Measurements from ENCODE around the gene SLC37A3. TPM values are rescaled to one million over a fixed set of nuclear protein-coding genes. Genes with fewer than 3 reads are reported as not detected.

Gene SLC37A3
- total RNA-seq, 5 donors from 2014 or later (not counting 1 experiment from before 2014, with no cell fraction given) = 23.2 to 50.5 (median 38.1) TPM

DNA sequence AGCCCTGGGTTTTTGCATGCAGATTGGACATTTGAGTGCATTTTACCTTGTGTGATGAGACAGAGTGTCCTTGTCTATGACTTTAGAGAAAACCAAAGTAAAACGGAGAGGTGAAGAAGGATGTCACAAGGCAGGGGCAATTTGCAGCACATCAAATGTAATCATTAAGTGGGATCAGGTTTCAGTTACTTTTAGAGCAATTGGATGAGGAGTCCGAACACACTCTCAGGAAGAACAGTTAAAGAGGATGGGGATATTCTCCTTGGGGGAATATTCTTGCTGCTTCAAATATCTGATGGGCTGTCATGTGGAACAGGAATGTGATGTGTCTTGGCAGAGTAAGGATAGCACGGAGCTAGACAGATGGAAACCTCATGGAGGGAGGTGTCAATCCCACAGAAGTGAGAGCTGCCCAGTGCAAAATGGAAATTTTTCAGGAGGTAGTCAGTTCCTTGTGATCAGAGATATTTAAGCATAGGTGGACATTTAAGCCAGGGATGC is 6.3 kb upstream of the SLC37A3 start:
- H3K9me3 Mint-ChIP-seq = no peaks in the 10 kb centered on the region
- no peaks in the 10 kb centered on the region for H3K27me3 Mint-ChIP-seq
- peaks cover 27 to 29% (median 28%) of the 10 kb centered on the region in 3 donors for H3K4me1 Mint-ChIP-seq
- Histone ChIP-seq H3K4me3 (ENCODE audit: control insufficient read depth in 1 of 2, extremely low read depth in 1 of 2, low read length in 1 of 2) (peak overlapping the region; percentile 77 to 97), H3K27ac (ENCODE audit: low read length) (peak overlapping the region; percentile 76), H3K9me3 (no peaks in the 10 kb centered on the region), H3K4me1 (ENCODE audit: control insufficient read depth in 1 of 2, extremely low read depth in 1 of 2, insufficient read depth in 2 of 2, low read length in 2 of 2) (peaks cover 5 to 17% of the 10 kb centered on the region in 2 experiments), H3K27me3 (replicated peaks in 1 of 2; ENCODE audit: control insufficient read depth in 2 of 2, extremely low read depth in 1 of 2, insufficient read depth in 2 of 2, low read length in 1 of 2) (no peaks in the 10 kb centered on the region), H3K36me3 (ENCODE audit: control insufficient read depth in 2 of 2, extremely low read depth in 1 of 2, insufficient read depth in 1 of 2, low read length in 1 of 2) (peaks cover 3 to 7% of the 10 kb centered on the region in 2 donors)
- ATAC-seq (replicated peaks in 1 of 4) (no peak), DNase-seq (no peak)
- peaks cover 13% of the 10 kb centered on the region for H3K36me3 Mint-ChIP-seq
- peak overlapping the region; percentile 98 for H3K27ac Mint-ChIP-seq
- CTCF ChIA-PET = no interaction called here
- peak overlapping the region; percentile 93 to 100 (median 96) for H3K4me3 Mint-ChIP-seq
- 66% methylated on average over 3 of the region's 3 CpGs for WGBS (ENCODE audit: insufficient coverage)
- POLR2A ChIA-PET = no interaction called here

DNA sequence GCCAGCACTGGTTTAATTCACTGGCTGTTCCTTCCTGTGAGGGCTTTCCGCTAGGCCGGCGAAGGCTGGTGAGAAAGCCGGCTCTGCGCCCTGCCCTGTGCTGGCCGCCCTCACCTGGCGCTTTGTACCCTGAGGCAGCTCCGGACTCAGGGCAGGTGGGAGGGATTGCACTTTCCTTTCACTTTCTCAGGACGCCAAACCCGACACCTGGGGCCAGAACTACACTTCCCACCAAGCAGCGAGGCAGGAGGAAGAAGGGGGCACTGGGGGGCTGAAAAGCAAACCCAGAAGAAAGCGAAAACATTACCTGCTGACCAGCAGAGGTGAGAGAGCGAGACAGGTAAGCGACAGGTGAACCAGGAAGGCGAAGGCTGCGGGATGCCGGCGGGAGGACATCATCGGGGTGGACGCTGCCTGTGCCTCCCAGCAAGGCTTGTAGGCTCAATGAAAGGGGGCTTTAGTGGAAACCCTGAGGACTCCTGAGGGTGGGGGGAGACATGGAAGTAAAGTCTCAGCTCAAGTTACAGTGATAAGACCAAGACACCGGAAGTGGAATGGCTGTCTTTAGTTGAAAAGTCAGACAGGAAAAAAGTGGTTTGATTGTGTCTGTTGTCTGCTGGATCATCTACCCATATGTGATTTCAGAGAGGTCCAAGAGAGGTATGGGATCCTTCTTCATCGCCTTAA is 5.7 kb upstream of the SLC37A3 start, which contains the start of gene RAB19:
RAB19 (plus strand) TSS at position 181 of the 687 bp plus-strand sequence. CDS start 3,589 bp downstream, outside the sequence.
- no peaks in the 10 kb centered on the region for H3K27me3 Mint-ChIP-seq
- H3K27ac Mint-ChIP-seq = peak within 1 kb of the TSS; percentile 98
- ChIA-PET CTCF (interaction anchor here in 1 of 2 donors (0.9 kb wide), 1 partner anchor 73 kb away, joined by 3 read pairs; no protein-coding TSS in a partner anchor), POLR2A (no interaction called here)
- Histone ChIP-seq H3K27me3 (replicated peaks in 1 of 2; ENCODE audit: control insufficient read depth in 2 of 2, extremely low read depth in 1 of 2, insufficient read depth in 2 of 2, low read length in 1 of 2) (no peaks in the 10 kb centered on the region), H3K36me3 (ENCODE audit: control insufficient read depth in 2 of 2, extremely low read depth in 1 of 2, insufficient read depth in 1 of 2, low read length in 1 of 2) (peaks cover 3 to 7% of the 10 kb centered on the region in 2 donors), H3K9me3 (no peaks in the 10 kb centered on the region), H3K4me3 (ENCODE audit: control insufficient read depth in 1 of 2, extremely low read depth in 1 of 2, low read length in 1 of 2) (peak within 1 kb of the TSS; percentile 77 to 97), H3K27ac (ENCODE audit: low read length) (peak within 1 kb of the TSS; percentile 76), H3K4me1 (ENCODE audit: control insufficient read depth in 1 of 2, extremely low read depth in 1 of 2, insufficient read depth in 2 of 2, low read length in 2 of 2) (peaks cover 5 to 17% of the 10 kb centered on the region in 2 experiments)
- H3K9me3 Mint-ChIP-seq = no peaks in the 10 kb centered on the region
- H3K36me3 Mint-ChIP-seq = peaks cover 13% of the 10 kb centered on the region
- H3K4me3 Mint-ChIP-seq = peak within 1 kb of the TSS; percentile 93 to 100 (median 96)
- H3K4me1 Mint-ChIP-seq = peaks cover 27 to 29% (median 28%) of the 10 kb centered on the region in 3 donors
- 2% methylated on average over 12 of the region's 22 CpGs for whole genome bisulfite sequencing (ENCODE audit: insufficient coverage)
- peak; percentile 85 to 93 (median 90) for ATAC-seq (replicated peaks in 1 of 4)
- peak; percentile 13 to 71 (median 39) for DNase-seq

DNA sequence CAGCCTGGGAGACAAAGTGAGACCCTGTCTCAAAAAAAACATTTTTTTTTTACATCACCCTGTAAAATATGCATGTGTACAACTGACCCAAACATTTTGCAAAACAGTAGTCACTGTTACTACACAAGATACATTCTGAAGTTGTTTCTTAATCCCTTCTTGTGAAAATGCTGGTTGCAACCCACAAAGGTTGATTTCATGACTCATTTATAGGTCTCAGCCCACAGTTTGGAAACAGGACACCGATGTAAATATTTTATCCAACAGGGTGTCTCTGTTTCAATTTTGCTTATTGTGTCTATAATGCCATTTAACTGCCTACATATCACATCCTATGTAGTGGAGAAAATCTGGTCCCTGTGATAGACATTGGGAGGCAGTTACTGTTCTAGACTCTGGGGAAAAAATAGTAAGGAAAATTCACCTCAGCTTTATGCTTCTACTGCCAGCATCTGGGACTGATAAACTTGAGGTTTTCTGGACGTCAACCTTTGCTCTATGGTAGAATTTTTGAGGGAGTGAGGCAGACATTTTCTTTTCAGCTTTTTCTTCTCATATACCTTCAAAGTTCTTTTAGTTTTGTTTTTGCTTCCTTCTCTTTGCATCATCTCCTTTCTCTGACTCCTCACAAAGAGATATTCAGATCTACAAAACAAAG is 4.0 kb upstream of the SLC37A3 start:
- no peak for ATAC-seq (replicated peaks in 1 of 4)
- Histone ChIP-seq H3K36me3 (ENCODE audit: control insufficient read depth in 2 of 2, extremely low read depth in 1 of 2, insufficient read depth in 1 of 2, low read length in 1 of 2) (peaks cover 0 to 4% of the 10 kb centered on the region in 2 donors), H3K27me3 (replicated peaks in 1 of 2; ENCODE audit: control insufficient read depth in 2 of 2, extremely low read depth in 1 of 2, insufficient read depth in 2 of 2, low read length in 1 of 2) (no peaks in the 10 kb centered on the region), H3K27ac (ENCODE audit: low read length) (no peak overlapping the region), H3K4me1 (ENCODE audit: control insufficient read depth in 1 of 2, extremely low read depth in 1 of 2, insufficient read depth in 2 of 2, low read length in 2 of 2) (peaks cover 7 to 28% of the 10 kb centered on the region in 2 experiments), H3K4me3 (ENCODE audit: control insufficient read depth in 1 of 2, extremely low read depth in 1 of 2, low read length in 1 of 2) (no peak overlapping the region), H3K9me3 (no peaks in the 10 kb centered on the region)
- ChIA-PET POLR2A (interaction anchor here in 1 of 2 donors (0.6 kb wide), 2 partner anchors 666 to 1327 kb away, joined by 3 read pairs; no protein-coding TSS in a partner anchor), CTCF (no interaction called here)
- peak overlapping the region; percentile 59 to 87 for H3K27ac Mint-ChIP-seq
- DNase-seq = no peak
- no peaks in the 10 kb centered on the region for H3K27me3 Mint-ChIP-seq
- H3K4me3 Mint-ChIP-seq = peak overlapping the region; percentile 42 to 100 (median 57)
- H3K4me1 Mint-ChIP-seq = peaks cover 34 to 37% (median 35%) of the 10 kb centered on the region in 3 donors
- WGBS (ENCODE audit: insufficient coverage) = no CpG with 5 or more reads among the region's 2 CpGs
- peaks cover 3% of the 10 kb centered on the region for H3K36me3 Mint-ChIP-seq
- H3K9me3 Mint-ChIP-seq = no peaks in the 10 kb centered on the region

DNA sequence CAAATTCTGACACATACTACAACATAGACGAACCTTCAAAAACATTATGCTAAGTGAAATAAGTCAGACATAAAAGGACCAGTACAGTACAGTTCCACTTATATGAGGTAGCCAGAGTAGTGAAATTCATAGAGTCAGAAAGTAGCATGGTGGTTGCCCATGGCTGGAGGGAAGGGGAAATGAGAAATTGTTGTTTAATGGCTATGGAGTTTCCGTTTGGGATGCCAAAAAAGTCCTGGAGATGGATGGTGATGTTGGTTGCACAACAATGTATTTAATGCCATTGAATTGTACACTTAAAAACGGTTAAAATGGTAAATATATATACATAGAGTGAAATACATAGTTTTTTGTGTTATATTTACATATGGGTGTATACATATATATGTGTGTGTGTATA is 2.1 kb upstream of the SLC37A3 start:
- Mint-ChIP-seq H3K4me3 (no peak overlapping the region), H3K36me3 (no peaks in the 10 kb centered on the region), H3K27me3 (no peaks in the 10 kb centered on the region), H3K27ac (no peak overlapping the region), H3K9me3 (no peaks in the 10 kb centered on the region), H3K4me1 (peaks cover 44 to 45% (median 44%) of the 10 kb centered on the region in 3 donors)
- POLR2A ChIA-PET = no interaction called here
- Histone ChIP-seq H3K9me3 (no peaks in the 10 kb centered on the region), H3K4me3 (ENCODE audit: control insufficient read depth in 1 of 2, extremely low read depth in 1 of 2, low read length in 1 of 2) (no peak overlapping the region), H3K4me1 (ENCODE audit: control insufficient read depth in 1 of 2, extremely low read depth in 1 of 2, insufficient read depth in 2 of 2, low read length in 2 of 2) (peaks cover 7 to 35% of the 10 kb centered on the region in 2 experiments), H3K27me3 (replicated peaks in 1 of 2; ENCODE audit: control insufficient read depth in 2 of 2, extremely low read depth in 1 of 2, insufficient read depth in 2 of 2, low read length in 1 of 2) (no peaks in the 10 kb centered on the region), H3K36me3 (ENCODE audit: control insufficient read depth in 2 of 2, extremely low read depth in 1 of 2, insufficient read depth in 1 of 2, low read length in 1 of 2) (no peaks in the 10 kb centered on the region), H3K27ac (ENCODE audit: low read length) (no peak overlapping the region)
- CTCF ChIA-PET = no interaction called here
- DNase-seq = no peak
- ATAC-seq (replicated peaks in 1 of 4) = no peak
- no CpG with 5 or more reads among the region's 3 CpGs for WGBS (ENCODE audit: insufficient coverage)

DNA sequence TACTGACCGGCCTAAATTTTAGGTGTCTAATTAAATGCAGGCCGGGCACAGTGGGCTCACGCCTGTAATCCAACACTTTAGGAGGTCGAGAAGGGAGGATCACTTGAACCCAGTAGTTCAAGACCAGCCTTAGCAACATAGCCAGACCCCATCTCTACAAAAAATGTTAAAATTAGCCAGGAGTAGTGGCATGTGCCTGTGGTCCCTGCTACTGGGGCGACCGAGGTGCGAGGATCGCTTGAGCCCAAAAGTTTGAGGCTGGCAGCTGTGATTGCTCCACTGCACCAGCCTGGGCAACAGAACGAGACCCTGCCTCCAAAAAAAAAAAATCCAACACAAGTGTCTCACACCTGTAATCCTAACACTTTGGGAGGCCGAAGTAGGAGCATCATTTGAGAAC is 491 bp upstream of the SLC37A3 start:
- no peaks in the 10 kb centered on the region for H3K9me3 Mint-ChIP-seq
- 72% methylated on average over 9 of the region's 10 CpGs for WGBS (ENCODE audit: insufficient coverage)
- H3K27me3 ChIP-seq (replicated peaks in 1 of 2; ENCODE audit: control insufficient read depth in 2 of 2, extremely low read depth in 1 of 2, insufficient read depth in 2 of 2, low read length in 1 of 2) = no peaks in the 10 kb centered on the region
- peaks cover 2 to 29% of the 10 kb centered on the region in 2 experiments for H3K4me1 ChIP-seq (ENCODE audit: control insufficient read depth in 1 of 2, extremely low read depth in 1 of 2, insufficient read depth in 2 of 2, low read length in 2 of 2)
- H3K9me3 ChIP-seq = no peaks in the 10 kb centered on the region
- no peaks in the 10 kb centered on the region for H3K36me3 ChIP-seq (ENCODE audit: control insufficient read depth in 2 of 2, extremely low read depth in 1 of 2, insufficient read depth in 1 of 2, low read length in 1 of 2)
- H3K27me3 Mint-ChIP-seq = no peaks in the 10 kb centered on the region
- ChIA-PET CTCF (interaction anchor here (0.6 kb wide), 2 partner anchors 396 to 616 kb away, joined by 5 to 10 read pairs; no protein-coding TSS in a partner anchor), POLR2A (no interaction called here)
- no peak overlapping the region for H3K27ac ChIP-seq (ENCODE audit: low read length)
- H3K4me3 ChIP-seq (ENCODE audit: control insufficient read depth in 1 of 2, extremely low read depth in 1 of 2, low read length in 1 of 2) = peak overlapping the region; percentile 71 to 82
- no peak for ATAC-seq (replicated peaks in 1 of 4)
- H3K27ac Mint-ChIP-seq = peak overlapping the region in 1 of 2 donors; percentile 84
- peak overlapping the region; percentile 86 to 95 (median 93) for H3K4me3 Mint-ChIP-seq
- H3K36me3 Mint-ChIP-seq = no peaks in the 10 kb centered on the region
- H3K4me1 Mint-ChIP-seq = peaks cover 32 to 33% (median 33%) of the 10 kb centered on the region in 3 donors
- DNase-seq = no peak

DNA sequence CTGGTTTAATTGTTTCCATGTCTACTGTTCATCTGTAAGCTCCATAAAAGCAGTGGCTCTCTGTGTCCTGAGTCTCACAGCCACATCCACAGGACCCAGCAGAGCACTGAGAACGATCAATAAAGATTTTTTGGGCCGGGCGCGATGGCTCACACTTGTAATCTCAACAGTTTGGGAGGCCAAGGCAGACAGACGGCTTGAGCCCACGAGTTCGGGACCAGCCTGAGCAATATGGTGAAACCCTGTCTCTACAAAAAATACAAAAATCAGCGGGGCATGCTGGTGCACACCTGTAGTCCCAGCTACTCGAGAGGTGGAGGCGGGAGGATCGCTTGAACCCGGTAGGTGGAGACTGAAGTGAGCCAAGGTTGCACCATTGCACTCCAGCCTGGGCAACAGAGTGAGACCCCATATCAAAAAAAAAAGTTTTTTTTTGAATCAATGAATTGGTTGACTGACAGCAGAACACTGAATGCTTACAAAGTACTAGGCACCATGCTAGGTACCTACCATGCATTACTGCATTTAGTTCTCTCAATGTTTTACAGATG is 4.5 kb downstream of the SLC37A3 start:
- H3K4me1 Mint-ChIP-seq = peaks cover 16% of the 10 kb centered on the region in 3 donors
- no peak for DNase-seq
- Histone ChIP-seq H3K36me3 (ENCODE audit: control insufficient read depth in 2 of 2, extremely low read depth in 1 of 2, insufficient read depth in 1 of 2, low read length in 1 of 2) (no peaks in the 10 kb centered on the region), H3K27me3 (replicated peaks in 1 of 2; ENCODE audit: control insufficient read depth in 2 of 2, extremely low read depth in 1 of 2, insufficient read depth in 2 of 2, low read length in 1 of 2) (no peaks in the 10 kb centered on the region), H3K9me3 (no peaks in the 10 kb centered on the region), H3K4me1 (ENCODE audit: control insufficient read depth in 1 of 2, extremely low read depth in 1 of 2, insufficient read depth in 2 of 2, low read length in 2 of 2) (peaks cover 11 to 39% of the 10 kb centered on the region in 2 experiments), H3K4me3 (ENCODE audit: control insufficient read depth in 1 of 2, extremely low read depth in 1 of 2, low read length in 1 of 2) (no peak overlapping the region), H3K27ac (ENCODE audit: low read length) (no peak overlapping the region)
- 96% methylated on average over 7 of the region's 12 CpGs for WGBS (ENCODE audit: insufficient coverage)
- no peak overlapping the region for H3K27ac Mint-ChIP-seq
- no peaks in the 10 kb centered on the region for H3K27me3 Mint-ChIP-seq
- ChIA-PET CTCF (no interaction called here), POLR2A (no interaction called here)
- H3K4me3 Mint-ChIP-seq = no peak overlapping the region
- no peaks in the 10 kb centered on the region for H3K36me3 Mint-ChIP-seq
- no peaks in the 10 kb centered on the region for H3K9me3 Mint-ChIP-seq
- no peak for ATAC-seq (replicated peaks in 1 of 4)

Measured in T-cell (primary cell).